ENCODE measurements around the gene TEDC2.
"Not testable (repeated sequence)": the region's sequence is repeated elsewhere in the genome, so short reads cannot be mapped to it uniquely, and the experiment has no call there.

TEDC2 gene, protein sequence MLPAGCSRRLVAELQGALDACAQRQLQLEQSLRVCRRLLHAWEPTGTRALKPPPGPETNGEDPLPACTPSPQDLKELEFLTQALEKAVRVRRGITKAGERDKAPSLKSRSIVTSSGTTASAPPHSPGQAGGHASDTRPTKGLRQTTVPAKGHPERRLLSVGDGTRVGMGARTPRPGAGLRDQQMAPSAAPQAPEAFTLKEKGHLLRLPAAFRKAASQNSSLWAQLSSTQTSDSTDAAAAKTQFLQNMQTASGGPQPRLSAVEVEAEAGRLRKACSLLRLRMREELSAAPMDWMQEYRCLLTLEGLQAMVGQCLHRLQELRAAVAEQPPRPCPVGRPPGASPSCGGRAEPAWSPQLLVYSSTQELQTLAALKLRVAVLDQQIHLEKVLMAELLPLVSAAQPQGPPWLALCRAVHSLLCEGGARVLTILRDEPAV

DNA sequence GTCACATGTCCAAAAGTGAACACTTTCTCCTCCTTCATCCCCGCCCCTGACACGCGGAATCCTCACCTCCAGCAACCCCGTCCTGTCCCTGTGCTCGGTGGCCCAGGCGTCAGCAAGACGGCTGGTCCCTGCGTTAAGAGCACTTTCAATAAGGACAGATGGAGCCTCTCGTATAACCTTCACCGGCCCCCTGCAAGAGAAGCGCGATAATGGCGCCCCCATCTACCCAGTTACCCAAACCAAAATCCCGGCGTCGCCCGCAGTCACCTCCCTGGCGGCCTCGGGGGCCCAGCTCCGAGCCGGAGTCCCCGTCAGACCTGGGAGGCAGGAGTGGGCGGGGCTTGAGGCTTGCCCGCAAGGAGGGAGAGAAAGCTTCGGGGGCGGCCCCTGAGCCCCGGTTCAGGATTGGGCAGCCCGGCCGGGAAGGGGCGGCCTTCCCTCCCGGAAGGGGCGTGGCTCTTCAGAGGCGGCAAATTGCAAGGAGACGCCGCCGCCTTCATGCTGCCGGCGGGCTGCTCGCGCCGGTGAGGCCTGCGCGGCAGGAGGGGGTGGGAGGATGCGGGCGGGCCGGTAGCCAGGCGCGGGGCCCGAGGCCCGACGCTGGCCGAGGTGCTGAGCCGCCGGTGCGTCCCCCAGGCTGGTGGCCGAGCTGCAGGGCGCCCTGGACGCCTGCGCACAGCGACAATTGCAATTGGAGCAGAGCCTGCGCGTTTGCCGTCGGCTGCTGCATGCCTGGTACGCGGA is at the start of gene TEDC2:
TEDC2 (plus strand) TSS at position 463 of the 744 bp plus-strand sequence; CDS start at position 499, 36 bp downstream.
- peak; percentile 93 for DNase-seq

DNA sequence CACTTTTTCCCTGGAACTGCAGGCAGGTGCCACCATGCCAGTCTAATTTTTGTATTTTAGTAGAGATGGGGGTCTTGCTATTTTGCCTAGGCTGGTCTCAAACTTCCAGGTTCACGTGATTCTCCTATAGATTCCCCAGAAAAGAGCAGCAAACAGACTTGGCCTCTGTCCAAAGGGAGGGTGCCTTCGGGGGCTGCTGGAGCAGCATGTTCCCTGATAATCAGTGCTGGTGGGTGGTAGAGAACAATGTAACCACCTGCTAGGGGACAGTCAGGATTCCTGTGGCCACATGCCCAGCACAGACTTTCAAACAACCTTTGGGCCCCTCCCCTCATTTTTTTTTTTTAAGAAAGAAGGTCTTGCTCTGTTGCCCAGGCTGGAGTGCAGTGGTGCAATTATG is 44.8 kb upstream of the TEDC2 start:
- no peak for DNase-seq

DNA sequence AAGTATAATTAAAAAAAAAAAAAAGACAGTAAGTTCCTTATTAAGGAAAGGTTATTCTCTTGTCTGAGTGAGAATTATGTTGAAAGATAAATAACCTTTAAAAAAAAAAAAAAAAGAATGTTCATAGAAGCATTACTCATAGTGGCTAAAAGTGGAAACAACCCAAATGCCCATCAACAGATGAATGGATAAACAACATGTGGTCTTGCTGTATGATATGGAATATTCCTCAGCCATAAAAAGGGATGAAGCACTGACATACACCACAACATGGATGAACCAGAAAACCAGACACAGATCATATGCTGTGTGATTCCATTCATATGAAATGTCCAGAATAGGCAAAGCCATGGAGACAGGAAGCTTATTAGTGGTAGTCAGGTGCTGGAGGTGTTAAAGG is 39.9 kb upstream of the TEDC2 start:
- DNase-seq, result peak; percentile 53

GRCh38 chr16:2422123-2422867 is 37.6 kb upstream of the TEDC2 start:
- no peak for DNase-seq

- DNase-seq, result no peak
These were observed 35.6 kb upstream of the TEDC2 start for GRCh38 chr16:2424061-2425007.

GRCh38 chr16:2425008-2425518 is 34.8 kb upstream of the TEDC2 start:
- no peak for DNase-seq

DNA sequence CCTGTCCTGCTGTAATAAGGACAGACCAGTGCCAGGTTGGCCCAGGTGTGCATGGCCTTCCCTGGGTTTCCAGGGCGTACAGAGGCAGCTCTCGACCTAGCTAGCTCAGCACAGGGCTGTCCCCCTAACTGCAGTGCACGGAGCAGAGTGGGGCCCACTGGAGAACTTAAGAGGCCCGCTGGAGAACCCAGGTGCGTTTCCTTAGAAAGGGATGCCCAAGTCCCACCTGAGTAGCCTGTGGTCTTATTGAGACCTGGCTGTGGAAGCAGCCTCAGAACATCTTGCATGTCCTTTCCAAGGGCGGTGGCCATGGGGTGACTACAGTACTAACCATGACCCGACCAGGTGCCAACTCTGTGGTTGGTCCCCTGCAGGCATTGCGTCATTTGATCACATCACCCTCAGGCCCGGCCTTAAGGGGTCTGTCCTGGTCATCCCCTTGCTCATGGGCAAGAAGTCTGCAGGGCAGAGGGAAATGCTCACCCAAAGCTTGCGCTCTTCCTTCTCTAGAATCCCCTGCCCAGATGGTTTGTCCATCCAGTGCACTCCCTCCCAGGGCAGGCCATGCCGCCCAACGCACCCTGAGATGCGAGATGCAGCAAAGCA is 34.0 kb upstream of the TEDC2 start:
- no peak for DNase-seq

- DNase-seq, result no peak
These were observed 33.0 kb upstream of the TEDC2 start for GRCh38 chr16:2426941-2427361.

DNA sequence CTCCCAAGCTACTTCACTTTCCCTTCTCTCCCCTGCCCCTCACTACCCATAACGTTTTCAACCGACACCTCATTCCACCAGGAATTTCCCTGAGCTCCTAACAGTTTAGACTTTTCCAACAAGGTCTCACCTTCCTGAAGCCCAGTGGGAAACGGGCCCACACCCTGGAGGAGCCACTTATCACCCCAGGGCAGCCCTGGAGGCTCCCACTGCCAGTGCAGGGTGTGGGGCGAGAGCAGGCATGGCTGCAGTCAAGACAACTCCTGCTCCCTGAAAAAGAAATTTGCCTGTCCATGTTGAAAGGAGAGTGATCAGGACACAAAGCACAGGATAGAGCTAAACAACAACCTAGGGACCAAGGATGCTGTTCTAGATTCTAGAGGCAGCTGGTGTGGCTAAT is 32.4 kb upstream of the TEDC2 start:
- DNase-seq, result no peak

DNA sequence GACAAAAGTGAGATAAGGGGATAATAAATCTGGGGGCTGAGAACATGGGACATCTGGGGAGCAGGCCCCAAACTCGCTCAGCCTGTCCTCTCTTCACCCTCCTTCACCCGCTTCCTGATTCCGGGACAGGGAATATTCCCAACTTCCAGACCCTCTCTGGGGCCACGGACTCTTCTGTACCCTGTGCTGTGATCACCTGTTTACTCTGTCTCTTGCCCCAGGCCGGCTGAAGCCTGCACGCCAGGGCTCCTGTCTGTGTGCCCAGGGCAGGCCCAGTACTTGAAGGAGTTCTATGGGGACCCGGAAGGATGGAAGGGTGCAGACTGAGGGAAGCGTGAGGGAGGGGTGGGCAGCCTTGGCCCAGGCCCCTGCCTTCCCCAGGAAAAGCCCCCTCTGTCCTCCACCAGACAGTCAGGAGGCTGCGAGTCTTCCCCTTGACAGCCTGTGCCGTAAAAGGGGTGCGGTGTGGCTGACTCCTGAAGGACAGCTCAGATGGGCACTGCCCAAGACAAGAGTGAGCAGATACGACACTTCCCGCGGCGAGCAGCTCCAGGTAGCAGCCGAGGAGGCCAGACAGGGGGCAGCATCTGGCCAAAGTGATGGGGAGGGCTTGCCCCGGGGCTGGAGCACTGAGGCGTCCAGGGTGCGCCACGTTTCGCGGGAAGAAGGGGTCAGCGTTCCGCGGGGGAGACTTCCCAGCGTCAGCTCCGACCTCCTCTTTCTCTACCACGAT is 31.7 kb upstream of the TEDC2 start:
- DNase-seq, result peak; percentile 16

GRCh38 chr16:2428784-2429033 is 31.2 kb upstream of the TEDC2 start:
- DNase-seq, result no peak

DNA sequence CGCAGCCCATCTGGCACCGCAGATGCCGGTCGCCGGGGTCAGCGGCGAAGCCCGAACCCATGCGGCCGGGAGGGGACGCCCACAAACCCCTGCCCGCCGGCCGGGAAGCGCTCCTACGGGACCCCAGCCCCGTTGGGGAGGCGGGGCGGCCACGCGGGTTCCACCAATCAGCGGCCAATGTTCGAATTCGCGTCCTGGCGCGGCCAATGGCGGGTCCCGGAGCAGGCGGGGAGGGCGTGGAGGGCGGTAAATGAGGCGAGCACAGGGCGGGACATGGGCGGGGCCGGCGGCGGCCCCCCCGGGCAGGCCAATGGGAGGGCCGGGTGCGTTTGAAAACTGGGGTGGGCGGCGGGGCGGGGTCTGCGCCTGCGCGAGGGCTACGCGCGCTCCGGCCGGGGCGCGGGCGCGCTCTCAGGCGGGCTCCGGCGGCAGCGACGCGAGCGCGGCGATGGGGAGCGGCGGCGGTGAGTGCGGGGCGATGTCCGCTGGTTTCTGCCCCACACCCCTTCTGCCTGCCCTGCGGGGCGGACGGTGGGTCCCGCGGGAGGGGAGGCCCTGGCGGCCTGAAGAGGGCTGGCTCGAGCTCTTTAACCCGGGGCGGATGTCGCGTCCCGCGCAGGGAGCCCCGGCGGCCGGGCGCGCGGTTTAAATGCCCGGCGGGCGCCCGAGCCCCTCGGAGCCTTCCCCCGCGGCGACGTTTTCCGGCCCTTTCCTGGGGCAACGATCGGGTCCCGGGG is 30.7 kb upstream of the TEDC2 start, which contains the start of gene CCNF:
CCNF (plus strand) TSS at position 414 of the 737 bp plus-strand sequence; CDS start at position 449, 35 bp downstream.
- peak; percentile 92 for DNase-seq

DNA sequence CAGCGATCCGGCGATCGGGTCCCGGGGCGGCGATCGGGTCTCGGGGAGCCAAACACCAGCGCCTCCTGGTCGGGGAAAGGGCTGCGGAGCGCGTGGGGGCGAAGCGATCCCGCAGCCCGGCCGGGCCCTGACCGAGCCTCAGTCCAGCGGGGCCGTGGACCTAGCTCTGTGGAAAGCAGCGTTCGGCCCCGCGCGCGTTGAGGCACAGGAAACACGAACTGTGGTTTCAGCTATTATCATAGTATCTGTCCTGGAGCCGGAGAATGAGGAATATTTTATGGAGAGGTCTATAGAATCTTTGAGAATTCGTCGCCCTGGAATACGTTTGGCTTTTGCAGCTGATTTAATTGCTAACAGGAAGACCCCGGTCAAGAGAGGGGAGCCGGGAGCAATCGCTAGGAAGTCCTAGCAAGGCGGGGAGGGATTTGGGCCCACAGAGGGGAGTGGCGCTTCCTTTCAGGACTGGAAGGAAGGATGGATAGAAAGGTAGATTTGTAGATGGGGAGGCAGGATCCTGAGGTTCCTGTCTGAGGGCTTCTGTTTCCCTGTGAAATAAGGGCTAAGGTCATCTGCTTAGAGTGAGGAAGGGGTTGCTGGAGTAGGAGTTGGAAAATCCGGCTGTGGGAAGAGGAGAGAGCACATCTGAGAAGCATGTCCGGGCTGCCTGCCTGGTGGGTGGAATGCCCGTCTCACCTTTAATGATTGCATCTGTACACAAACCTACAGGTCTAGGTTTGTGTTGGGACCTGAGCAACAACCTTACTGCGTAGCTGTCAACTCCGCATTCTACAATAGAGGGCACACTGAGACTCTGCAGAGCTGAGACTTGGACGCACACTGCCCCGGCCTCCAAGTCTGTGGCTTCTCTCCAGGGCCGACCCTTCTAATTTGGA is 29.9 kb upstream of the TEDC2 start:
- DNase-seq, result peak; percentile 17

GRCh38 chr16:2432286-2432685 is 27.6 kb upstream of the TEDC2 start:
- DNase-seq, result no peak

GRCh38 chr16:2432801-2433505 is 27.0 kb upstream of the TEDC2 start:
- no peak for DNase-seq

DNA sequence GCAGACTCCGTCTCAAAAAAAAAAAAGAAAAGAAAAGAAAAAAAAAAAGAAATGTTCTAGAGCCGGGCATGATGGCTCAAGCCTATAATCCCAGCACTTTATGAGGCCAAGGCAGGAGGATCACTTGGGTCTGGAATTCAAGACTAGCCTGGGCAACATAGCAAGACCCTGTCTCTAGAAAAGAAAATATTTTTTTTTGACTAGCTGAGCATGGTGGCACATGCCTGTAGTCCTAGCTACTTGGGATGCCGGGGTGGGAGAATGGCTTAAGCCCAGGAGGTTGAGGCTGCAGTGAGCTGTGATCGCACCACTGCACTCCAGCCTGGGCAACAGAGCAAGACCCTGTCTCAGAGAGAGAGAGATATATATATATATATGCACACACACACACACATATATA is 24.7 kb upstream of the TEDC2 start:
- DNase-seq, result not testable (repeated sequence)

DNA sequence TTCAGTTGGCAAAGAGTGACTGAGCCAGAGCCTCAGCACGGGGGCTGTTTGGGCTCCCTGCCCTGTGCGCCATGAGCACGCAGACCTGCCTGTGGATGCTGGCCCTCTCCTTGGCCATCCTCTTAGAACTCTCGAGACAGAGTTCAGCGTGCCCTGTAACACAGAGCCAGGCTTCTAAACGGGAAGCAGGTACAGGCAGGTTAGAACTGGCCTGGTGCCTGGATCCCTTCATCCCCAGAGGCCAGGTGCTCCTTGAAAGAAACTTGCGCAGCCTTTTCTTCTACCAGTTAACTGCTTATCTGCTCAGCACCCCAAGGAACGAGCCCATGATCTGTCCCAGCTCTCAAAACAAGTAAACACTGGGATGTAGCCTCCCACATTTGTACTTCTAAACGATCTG is 23.8 kb upstream of the TEDC2 start:
- no peak for DNase-seq

- DNase-seq, result no peak
These were observed 22.7 kb upstream of the TEDC2 start for GRCh38 chr16:2437032-2437790.
